HepG2 (cell line): ENCODE results near the gene USP7. TPM values are rescaled to one million over a fixed set of nuclear protein-coding genes. Genes with fewer than 3 reads are reported as not detected.

Source experiments
- AHR ChIP-seq: IDR thresholded peaks from 2 replicates; pipeline ENCODE4 v1.6.1; 2018; ENCODE audit warnings: missing genetic modification reagents, missing compliant biosample characterization
- ARNTL ChIP-seq: sonication (generic); formaldehyde crosslinking; IDR thresholded peaks from 2 replicates; pipeline ENCODE4 v1.4.0; 2020; ENCODE audit warnings: mild to moderate bottlenecking, missing genetic modification reagents
- ATRX ChIP-seq: sonication (generic); formaldehyde crosslinking; IDR thresholded peaks from 2 replicates; pipeline ENCODE4 v1.4.0; 2020; ENCODE audit warnings: missing genetic modification reagents, borderline replicate concordance
- HES4 ChIP-seq: sonication (generic); formaldehyde crosslinking; IDR thresholded peaks from 2 replicates; pipeline ENCODE4 v1.9.0; 2021; ENCODE audit warnings: mild to moderate bottlenecking, missing genetic modification reagents, borderline replicate concordance
- HMGA1 ChIP-seq: sonication (generic); formaldehyde crosslinking; conservative IDR thresholded peaks from 2 replicates; pipeline ENCODE4 v1.4.0; 2020; ENCODE audit warnings: missing genetic modification reagents
- HOXA5 ChIP-seq: sonication (generic); formaldehyde crosslinking; IDR thresholded peaks from 2 replicates; pipeline ENCODE4 v1.4.0; 2020; ENCODE audit warnings: missing genetic modification reagents
- IKZF5 ChIP-seq: IDR thresholded peaks from 2 replicates; pipeline ENCODE4 v1.6.1; 2018; ENCODE audit warnings: missing genetic modification reagents, mild to moderate bottlenecking, missing compliant biosample characterization
- MAX ChIP-seq: IDR thresholded peaks from 2 replicates; pipeline ENCODE4 v1.6.1; 2012; ENCODE audit warnings: inconsistent platforms
- MZF1 ChIP-seq: sonication (generic); formaldehyde crosslinking; IDR thresholded peaks from 2 replicates; pipeline ENCODE4 v1.8.1; 2023; ENCODE audit warnings: mild to moderate bottlenecking, missing genetic modification reagents, borderline replicate concordance
- RELA ChIP-seq: sonication (generic); formaldehyde crosslinking; IDR thresholded peaks from 2 replicates; pipeline ENCODE4 v1.4.0; 2020; ENCODE audit warnings: missing genetic modification reagents
- SNAI1 ChIP-seq: sonication (generic); formaldehyde crosslinking; IDR thresholded peaks from 2 replicates; pipeline ENCODE4 v1.5.0; 2020; ENCODE audit warnings: mild to moderate bottlenecking, missing genetic modification reagents, borderline replicate concordance
- SP2 ChIP-seq: sonication (generic); formaldehyde crosslinking; IDR thresholded peaks from 2 replicates; pipeline ENCODE4 v1.5.1; 2020; ENCODE audit warnings: mild to moderate bottlenecking, missing genetic modification reagents
- TEAD3 ChIP-seq: optimal IDR thresholded peaks from 2 replicates; pipeline ENCODE3; 2016; ENCODE audit warnings: borderline replicate concordance
- ZBTB3 ChIP-seq: sonication (generic); formaldehyde crosslinking; IDR thresholded peaks from 2 replicates; pipeline ENCODE4 v1.4.0; 2020; ENCODE audit warnings: low read depth, mild to moderate bottlenecking, moderate library complexity, missing genetic modification reagents, borderline replicate concordance
- ZBTB38 ChIP-seq: sonication (generic); formaldehyde crosslinking; IDR thresholded peaks from 2 replicates; pipeline ENCODE4 v1.5.1; 2020; ENCODE audit warnings: mild to moderate bottlenecking, missing genetic modification reagents
- ZFP1 ChIP-seq: IDR thresholded peaks from 2 replicates; pipeline ENCODE4 v1.6.1; 2016
- ZFP36L1 ChIP-seq: sonication (generic); formaldehyde crosslinking; IDR thresholded peaks from 2 replicates; pipeline ENCODE4 v1.8.0; 2022; ENCODE audit warnings: mild to moderate bottlenecking, missing genetic modification reagents, moderate library complexity
- ZFP41 ChIP-seq: sonication (generic); formaldehyde crosslinking; IDR thresholded peaks from 2 replicates; pipeline ENCODE4 v1.4.0; 2020; ENCODE audit warnings: mild to moderate bottlenecking, missing genetic modification reagents, borderline replicate concordance
- ZNF329 ChIP-seq: sonication (generic); formaldehyde crosslinking; IDR thresholded peaks from 2 replicates; pipeline ENCODE4 v1.9.0; 2021; ENCODE audit warnings: low read depth, mild to moderate bottlenecking, missing genetic modification reagents
- ZNF337 ChIP-seq: sonication (generic); formaldehyde crosslinking; IDR thresholded peaks from 2 replicates; pipeline ENCODE4 v1.5.1; 2020; ENCODE audit warnings: missing genetic modification reagents, low read depth, mild to moderate bottlenecking, borderline replicate concordance
- ZNF598 ChIP-seq: sonication (generic); formaldehyde crosslinking; IDR thresholded peaks from 2 replicates; pipeline ENCODE4 v1.5.1; 2020; ENCODE audit warnings: mild to moderate bottlenecking, missing genetic modification reagents, borderline replicate concordance
- polyA plus RNA-seq, 8 experiments: library from polyadenylated mRNA; depleted of rRNA in 3 of 8; stranded (reverse) in 7 of 8; unstranded in 1 of 8; fragments of >200 nt; fragmentation: Illumina TruSeq in 4 of 8; extraction: Trizol in 4 of 8; gene quantifications; 2 replicates each; pipeline versions ENCODE4 v1.2.1 to v1.2.3, GENCODE V29; 2011 to 2016; ENCODE audit warnings: low read depth in 4 of 8, missing spikeins in 1 of 8, mixed read lengths in 1 of 8; ENCODE audit not compliant: insufficient read depth in 1 of 8
- total RNA-seq, 5 experiments: library from RNA; depleted of rRNA; stranded (reverse); fragments of >200 nt; fragmentation: Illumina TruSeq; extraction: Trizol; gene quantifications; 2 replicates each; pipeline ENCODE4 v1.2.3, GENCODE V29; 2016; ENCODE audit warnings: low read depth in 1 of 5
- TF ChIP-seq, protein P1 (sequence below): sonication (generic); formaldehyde crosslinking; IDR thresholded peaks from 2 replicates; pipeline ENCODE4 v1.5.1; 2020; ENCODE audit warnings: mild to moderate bottlenecking, missing genetic modification reagents, borderline replicate concordance
- TF ChIP-seq, protein P2 (sequence below): sonication (generic); formaldehyde crosslinking; IDR thresholded peaks from 2 replicates; pipeline ENCODE4 v1.4.0; 2020; ENCODE audit warnings: missing genetic modification reagents, borderline replicate concordance
- TF ChIP-seq, protein P3 (sequence below): sonication (generic); formaldehyde crosslinking; IDR thresholded peaks from 2 replicates; pipeline ENCODE4 v1.4.0; 2020; ENCODE audit warnings: missing genetic modification reagents
- TF ChIP-seq, protein P4 (sequence below): IDR thresholded peaks from 2 replicates; pipeline ENCODE4 v1.6.1; 2016; ENCODE audit warnings: control low read depth

Gene USP7
- total and polyA plus RNA-seq, 2 of the 13 experiments (the other 11 are each of a cell fraction or from before 2014, with no cell fraction given), result 52.5 to 173 TPM

GRCh38 chr16:8962393-8963009, 1.2 kb downstream of the USP7 start (continued):
- TF ChIP-seq RELA (CRISPR knock-in tag) (no peak), SNAI1 (no peak), ZFP1 (CRISPR knock-in tag) (no peak), TEAD3 (CRISPR knock-in tag) (peak; percentile 11), MZF1 (CRISPR knock-in tag) (no peak), HOXA5 (CRISPR knock-in tag) (no peak), MAX (peak; percentile 66), IKZF5 (CRISPR knock-in tag) (no peak), ZFP36L1 (no peak), ZFP41 (no peak), ZNF329 (CRISPR knock-in tag) (no peak), AHR (CRISPR knock-in tag) (no peak; the same call in none of the 2 replicates), SP2 (CRISPR knock-in tag) (no peak), ZBTB38 (0 out of 2 replicates have a peak, but pooled peaks have one; percentile 16), ZNF598 (CRISPR knock-in tag) (peak; percentile 71; the same call in 1 of the 2 replicates), ZBTB3 (CRISPR knock-in tag) (no peak), ATRX (CRISPR knock-in tag) (no peak), HES4 (CRISPR knock-in tag) (peak; percentile 83; the same call in 1 of the 2 replicates), ZNF337 (CRISPR knock-in tag) (no peak), ARNTL (CRISPR knock-in tag) (0 out of 2 replicates have a peak, but pooled peaks have one; percentile 28), HMGA1 (CRISPR knock-in tag) (no peak)
- TF ChIP-seq, protein P1, sequence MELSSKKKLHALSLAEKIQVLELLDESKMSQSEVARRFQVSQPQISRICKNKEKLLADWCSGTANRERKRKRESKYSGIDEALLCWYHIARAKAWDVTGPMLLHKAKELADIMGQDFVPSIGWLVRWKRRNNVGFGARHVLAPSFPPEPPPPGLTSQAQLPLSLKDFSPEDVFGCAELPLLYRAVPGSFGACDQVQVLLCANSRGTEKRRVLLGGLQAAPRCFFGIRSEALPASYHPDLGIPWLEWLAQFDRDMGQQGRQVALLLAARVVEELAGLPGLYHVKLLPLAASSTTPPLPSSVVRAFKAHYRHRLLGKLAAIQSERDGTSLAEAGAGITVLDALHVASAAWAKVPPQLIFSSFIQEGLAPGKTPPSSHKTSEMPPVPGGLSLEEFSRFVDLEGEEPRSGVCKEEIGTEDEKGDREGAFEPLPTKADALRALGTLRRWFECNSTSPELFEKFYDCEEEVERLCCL (CRISPR knock-in tag), result no peak; the same call in 1 of the 2 replicates
- TF ChIP-seq, protein P2, sequence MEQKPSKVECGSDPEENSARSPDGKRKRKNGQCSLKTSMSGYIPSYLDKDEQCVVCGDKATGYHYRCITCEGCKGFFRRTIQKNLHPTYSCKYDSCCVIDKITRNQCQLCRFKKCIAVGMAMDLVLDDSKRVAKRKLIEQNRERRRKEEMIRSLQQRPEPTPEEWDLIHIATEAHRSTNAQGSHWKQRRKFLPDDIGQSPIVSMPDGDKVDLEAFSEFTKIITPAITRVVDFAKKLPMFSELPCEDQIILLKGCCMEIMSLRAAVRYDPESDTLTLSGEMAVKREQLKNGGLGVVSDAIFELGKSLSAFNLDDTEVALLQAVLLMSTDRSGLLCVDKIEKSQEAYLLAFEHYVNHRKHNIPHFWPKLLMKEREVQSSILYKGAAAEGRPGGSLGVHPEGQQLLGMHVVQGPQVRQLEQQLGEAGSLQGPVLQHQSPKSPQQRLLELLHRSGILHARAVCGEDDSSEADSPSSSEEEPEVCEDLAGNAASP (CRISPR knock-in tag), result no peak
- TF ChIP-seq, protein P3, sequence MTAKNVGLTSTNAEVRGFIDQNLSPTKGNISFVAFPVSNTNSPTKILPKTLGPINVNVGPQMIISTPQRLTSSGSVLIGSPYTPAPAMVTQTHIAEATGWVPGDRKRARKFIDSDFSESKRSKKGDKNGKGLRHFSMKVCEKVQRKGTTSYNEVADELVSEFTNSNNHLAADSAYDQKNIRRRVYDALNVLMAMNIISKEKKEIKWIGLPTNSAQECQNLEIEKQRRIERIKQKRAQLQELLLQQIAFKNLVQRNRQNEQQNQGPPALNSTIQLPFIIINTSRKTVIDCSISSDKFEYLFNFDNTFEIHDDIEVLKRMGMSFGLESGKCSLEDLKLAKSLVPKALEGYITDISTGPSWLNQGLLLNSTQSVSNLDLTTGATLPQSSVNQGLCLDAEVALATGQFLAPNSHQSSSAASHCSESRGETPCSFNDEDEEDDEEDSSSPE (CRISPR knock-in tag), result no peak
- TF ChIP-seq, protein P4, sequence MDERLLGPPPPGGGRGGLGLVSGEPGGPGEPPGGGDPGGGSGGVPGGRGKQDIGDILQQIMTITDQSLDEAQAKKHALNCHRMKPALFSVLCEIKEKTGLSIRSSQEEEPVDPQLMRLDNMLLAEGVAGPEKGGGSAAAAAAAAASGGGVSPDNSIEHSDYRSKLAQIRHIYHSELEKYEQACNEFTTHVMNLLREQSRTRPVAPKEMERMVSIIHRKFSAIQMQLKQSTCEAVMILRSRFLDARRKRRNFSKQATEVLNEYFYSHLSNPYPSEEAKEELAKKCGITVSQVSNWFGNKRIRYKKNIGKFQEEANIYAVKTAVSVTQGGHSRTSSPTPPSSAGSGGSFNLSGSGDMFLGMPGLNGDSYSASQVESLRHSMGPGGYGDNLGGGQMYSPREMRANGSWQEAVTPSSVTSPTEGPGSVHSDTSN (CRISPR knock-in tag), result no peak
